HepG2 (cell line): ENCODE results near the gene POLRMT. TPM values are rescaled to one million over a fixed set of nuclear protein-coding genes. Genes with fewer than 3 reads are reported as not detected.

Source experiments
- NFYC ChIP-seq: IDR thresholded peaks from 2 replicates; pipeline ENCODE4 v1.6.1; 2016; ENCODE audit warnings: missing genetic modification reagents, missing compliant biosample characterization
- PCBP1 ChIP-seq: fragments of 200-400 bp; formaldehyde crosslinking; IDR thresholded peaks from 2 replicates; pipeline ENCODE4 v1.6.1; 2017; ENCODE audit warnings: mild to moderate bottlenecking, low read depth, low read length, borderline replicate concordance
- SIN3A ChIP-seq: IDR thresholded peaks from 2 replicates; pipeline ENCODE4 v1.6.1; 2011; ENCODE audit warnings: low read depth, mild to moderate bottlenecking, control low read depth, low read length, borderline replicate concordance
- SP2 ChIP-seq: sonication (generic); formaldehyde crosslinking; IDR thresholded peaks from 2 replicates; pipeline ENCODE4 v1.5.1; 2020; ENCODE audit warnings: mild to moderate bottlenecking, missing genetic modification reagents
- ZHX2 ChIP-seq, 2 experiments: sonication (generic) in 1 of 2; formaldehyde crosslinking in 1 of 2; IDR thresholded peaks; 2 replicates each; pipeline versions ENCODE4 v1.6.1 to v1.9.0; 2014 to 2022; ENCODE audit warnings: antibody characterized with exemption in 1 of 2, borderline replicate concordance in 1 of 2, inconsistent platforms in 1 of 2, low read depth in 1 of 2, missing genetic modification reagents in 1 of 2
- ZNF224 ChIP-seq: sonication (generic); formaldehyde crosslinking; IDR thresholded peaks from 2 replicates; pipeline ENCODE4 v1.5.0; 2020; ENCODE audit warnings: mild to moderate bottlenecking, missing genetic modification reagents
- polyA plus RNA-seq, 8 experiments: library from polyadenylated mRNA; depleted of rRNA in 3 of 8; stranded (reverse) in 7 of 8; unstranded in 1 of 8; fragments of >200 nt; fragmentation: Illumina TruSeq in 4 of 8; extraction: Trizol in 4 of 8; gene quantifications; 2 replicates each; pipeline versions ENCODE4 v1.2.1 to v1.2.3, GENCODE V29; 2011 to 2016; ENCODE audit warnings: low read depth in 4 of 8, missing spikeins in 1 of 8, mixed read lengths in 1 of 8; ENCODE audit not compliant: insufficient read depth in 1 of 8
- total RNA-seq, 5 experiments: library from RNA; depleted of rRNA; stranded (reverse); fragments of >200 nt; fragmentation: Illumina TruSeq; extraction: Trizol; gene quantifications; 2 replicates each; pipeline ENCODE4 v1.2.3, GENCODE V29; 2016; ENCODE audit warnings: low read depth in 1 of 5

Gene POLRMT
- total and polyA plus RNA-seq, 2 of the 13 experiments (the other 11 are each of a cell fraction or from before 2014, with no cell fraction given), result 78.0 to 101 TPM

- TF ChIP-seq ZHX2 (IDR thresholded peaks at IDR 0.05; ENCODE audit: low read depth) (no peak), ZHX2 (CRISPR knock-in tag; IDR thresholded peaks at IDR 0.05; ENCODE audit: borderline replicate concordance) (no peak), SP2 (CRISPR knock-in tag) (peak; percentile 73), NFYC (CRISPR knock-in tag) (peak; percentile 67), PCBP1 (no peak), SIN3A (0 out of 2 replicates have a peak, but pooled peaks have one; percentile 34), ZNF224 (no peak)
These were observed 6.2 kb upstream of the POLRMT start, which contains the start of gene FGF22 (continued) for GRCh38 chr19:639253-640160.
